NT2/D1 (cell line): Measurements from ENCODE around the gene PHLPP1.
"Not testable (repeated sequence)": the region's sequence is repeated elsewhere in the genome, so short reads cannot be mapped to it uniquely, and the experiment has no call there.

Experiments used
- SUZ12 ChIP-seq: IDR thresholded peaks from 2 replicates; pipeline ENCODE4 v1.6.1; 2011; ENCODE audit not compliant: insufficient read length, insufficient read depth; ENCODE audit errors: extremely low read depth
- YY1 ChIP-seq: IDR thresholded peaks from 2 replicates; pipeline ENCODE4 v1.6.1; 2011; ENCODE audit not compliant: insufficient read length, insufficient read depth
- ZNF274 ChIP-seq: IDR thresholded peaks from 2 replicates; pipeline ENCODE4 v1.6.1; 2011; ENCODE audit warnings: mild to moderate bottlenecking, low read depth, low read length

GRCh38 chr18:62809445-62809844 lies 94.1 kb downstream of the PHLPP1 start:
- TF ChIP-seq ZNF274, YY1, SUZ12: not testable (repeated sequence)
